Measurements from ENCODE around the gene OTOF. TPM values are rescaled to one million over a fixed set of nuclear protein-coding genes. Genes with fewer than 3 reads are reported as not detected.

The OTOF gene
- total RNA-seq, 6 experiments from 2014 or later = 0.06 to 0.12 TPM; not detected in 4

DNA sequence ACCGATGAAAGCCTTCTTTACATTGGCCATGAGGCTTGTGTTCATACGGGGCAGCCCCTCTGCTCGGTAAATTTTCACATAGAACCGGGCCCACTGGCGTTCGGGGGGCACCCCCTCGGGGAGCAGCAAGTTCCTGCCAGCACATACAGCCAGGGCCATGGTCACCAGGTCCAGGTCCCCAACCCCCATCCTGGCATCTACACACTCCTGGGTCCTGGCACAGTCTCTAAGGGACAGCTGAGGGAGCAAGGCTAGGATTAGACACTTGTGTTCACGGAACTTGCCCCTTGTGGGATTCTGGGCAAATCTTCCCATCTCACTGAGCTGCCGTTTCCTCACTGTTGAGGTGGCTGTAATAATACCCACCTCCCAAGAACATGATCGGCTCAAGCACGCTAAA is 5.6 kb upstream of the OTOF start:
- DNase-seq = peak in 1 of 3 donors; percentile 57
- 26% methylated on average over 5 of the region's 11 CpGs for WGBS (ENCODE audit: insufficient coverage, low coverage, low lambda C conversion rate, missing lambda C conversion rate)
- H3K27me3 ChIP-seq = no peaks in the 10 kb centered on the region
- intact Hi-C loops (cut with DNase I) = no loop called here
- TF ChIP-seq POLR2A (IDR thresholded peaks at IDR 0.05) = no peak
- no peak for TF ChIP-seq CTCF (IDR thresholded peaks at IDR 0.05)
- peak; percentile 18 to 35 (median 30) for ATAC-seq
- H3K4me1 ChIP-seq = peaks cover 0 to 19% (median 7%) of the 10 kb centered on the region in 4 donors
- H3K36me3 ChIP-seq = no peaks in the 10 kb centered on the region
- no peaks in the 10 kb centered on the region for H3K9me3 ChIP-seq
- H3K27ac ChIP-seq = no peak overlapping the region
- no peak overlapping the region for H3K4me3 ChIP-seq

GRCh38 chr2:26483027-26483326 is 5.1 kb upstream of the OTOF start:
- TF ChIP-seq CTCF (IDR thresholded peaks at IDR 0.05) = no peak
- no peak for TF ChIP-seq POLR2A (IDR thresholded peaks at IDR 0.05)
- Histone ChIP-seq H3K27me3 (no peaks in the 10 kb centered on the region), H3K4me1 (peaks cover 0 to 19% (median 7%) of the 10 kb centered on the region in 4 donors), H3K36me3 (no peaks in the 10 kb centered on the region), H3K27ac (no peak overlapping the region), H3K4me3 (no peak overlapping the region), H3K9me3 (no peaks in the 10 kb centered on the region)
- DNase-seq (peak in 1 of 3 donors; percentile 35), ATAC-seq (no peak)
- intact Hi-C loops (cut with DNase I) = no loop called here
- WGBS (ENCODE audit: insufficient coverage, low coverage, low lambda C conversion rate, missing lambda C conversion rate) = 89% methylated on average over 10 of the region's 11 CpGs

- H3K4me3 ChIP-seq = no peak overlapping the region
- 78% methylated on average over 26 of the region's 30 CpGs for WGBS (ENCODE audit: insufficient coverage, low coverage, low lambda C conversion rate, missing lambda C conversion rate)
- H3K36me3 ChIP-seq = no peaks in the 10 kb centered on the region
- intact Hi-C loops (cut with DNase I) = no loop called here
- no peaks in the 10 kb centered on the region for H3K27me3 ChIP-seq
- no peaks in the 10 kb centered on the region for H3K9me3 ChIP-seq
- TF ChIP-seq CTCF (IDR thresholded peaks at IDR 0.05) (no peak), POLR2A (IDR thresholded peaks at IDR 0.05) (no peak)
- no peak for ATAC-seq
- H3K4me1 ChIP-seq = peaks cover 0 to 19% (median 7%) of the 10 kb centered on the region in 4 donors
- H3K27ac ChIP-seq = no peak overlapping the region
- DNase-seq = peak in 1 of 3 donors; percentile 41
Observed at GRCh38 chr2:26482211-26483026, 4.5 kb upstream of the OTOF start.

GRCh38 chr2:26481706-26482105 is 3.8 kb upstream of the OTOF start:
- intact Hi-C loops (cut with DNase I) = no loop called here
- no peak overlapping the region for H3K27ac ChIP-seq
- no peaks in the 10 kb centered on the region for H3K9me3 ChIP-seq
- no peak overlapping the region for H3K4me3 ChIP-seq
- ATAC-seq = no peak
- DNase-seq = no peak
- H3K4me1 ChIP-seq = peaks cover 0 to 19% (median 7%) of the 10 kb centered on the region in 4 donors
- WGBS (ENCODE audit: insufficient coverage, low coverage, low lambda C conversion rate, missing lambda C conversion rate) = 71% methylated on average over 3 of the region's 3 CpGs
- no peak for TF ChIP-seq CTCF (IDR thresholded peaks at IDR 0.05)
- TF ChIP-seq POLR2A (IDR thresholded peaks at IDR 0.05) = no peak
- no peaks in the 10 kb centered on the region for H3K27me3 ChIP-seq
- no peaks in the 10 kb centered on the region for H3K36me3 ChIP-seq
